IMR-90 (cell line): ENCODE measurements around the gene SH3BP2. TPM values are rescaled to one million over a fixed set of nuclear protein-coding genes. Genes with fewer than 3 reads are reported as not detected.

ENCODE experiments used
- ATAC-seq: fragments of 200-7000 bp; cut with Tn5 transposase; 2 replicates; pipeline ENCODE4 v1.9.1; 2020; ENCODE audit warnings: low read depth, mild to moderate bottlenecking, moderate library complexity
- BruUV-seq: library from RNA; stranded (reverse); fragments of 400-500 nt; replicated peaks from 2 replicates; lab custom pipeline; 2021; lab: Mats Ljungman, UMichigan
- CTCF ChIA-PET: fragments of 300-600 bp; formaldehyde crosslinking; extraction: SDS; loops from one replicate; lab custom pipeline; 2021; ENCODE audit warnings: antibody characterized with exemption; lab: Yijun Ruan, JAX
- POLR2A ChIA-PET: fragments of 300-600 bp; sonication (Branson Sonifier 250); formaldehyde crosslinking; loops from one replicate; lab custom pipeline; 2022; ENCODE audit warnings: antibody characterized with exemption; ENCODE audit not compliant: unreplicated experiment; lab: Charles Lee
- DNase-seq: peaks from one replicate; pipeline ENCODE4 v3.0.0; 2013
- H2AFZ ChIP-seq: replicated peaks from 2 replicates; pipeline ENCODE3; 2013; ENCODE audit warnings: low read length, mild to moderate bottlenecking; ENCODE audit not compliant: poor library complexity
- H2AK5ac ChIP-seq: 2 replicates; pipeline ENCODE4 v1.6.1; 2013; ENCODE audit warnings: low read depth, low read length, inconsistent platforms
- H2AK9ac ChIP-seq: replicated peaks from 2 replicates; pipeline ENCODE3; 2013; ENCODE audit warnings: mild to moderate bottlenecking, low read depth, low read length, moderate library complexity; ENCODE audit not compliant: poor library complexity
- H2BK120ac ChIP-seq: 2 replicates; pipeline ENCODE4 v1.6.1; 2013; ENCODE audit warnings: low read depth, low read length, inconsistent platforms
- H2BK15ac ChIP-seq: 3 replicates; pipeline ENCODE4 v1.6.1; 2013; ENCODE audit warnings: low read depth, low read length, inconsistent platforms
- H2BK20ac ChIP-seq: 2 replicates; pipeline ENCODE4 v1.6.1; 2013; ENCODE audit warnings: low read depth, mild to moderate bottlenecking, inconsistent platforms, low read length, moderate library complexity
- H2BK5ac ChIP-seq: 2 replicates; pipeline ENCODE4 v1.6.1; 2013; ENCODE audit warnings: mild to moderate bottlenecking, low read depth, low read length, inconsistent platforms; ENCODE audit not compliant: poor library complexity, severe bottlenecking
- H3K14ac ChIP-seq: replicated peaks from 2 replicates; pipeline ENCODE4 v1.6.1; 2013; ENCODE audit warnings: low read depth, low read length, inconsistent platforms
- H3K18ac ChIP-seq: 2 replicates; pipeline ENCODE4 v1.6.1; 2013; ENCODE audit warnings: low read depth, low read length, control low read depth
- H3K23ac ChIP-seq: 2 replicates; pipeline ENCODE4 v1.6.1; 2013; ENCODE audit warnings: low read depth, low read length, inconsistent platforms
- H3K27ac ChIP-seq: 2 replicates; pipeline ENCODE4 v1.5.1; 2013; ENCODE audit warnings: mild to moderate bottlenecking, control low read depth, low read length; ENCODE audit not compliant: insufficient read depth
- H3K27me3 ChIP-seq: 2 replicates; pipeline ENCODE4 v1.6.1; 2013; ENCODE audit warnings: low read length; ENCODE audit not compliant: control insufficient read depth, insufficient read depth
- H3K36me3 ChIP-seq: 2 replicates; pipeline ENCODE4 v1.6.1; 2013; ENCODE audit warnings: low read length, mixed read lengths; ENCODE audit not compliant: control insufficient read depth, insufficient read depth
- H3K4ac ChIP-seq: 2 replicates; pipeline ENCODE4 v1.6.1; 2013; ENCODE audit warnings: low read depth, low read length, inconsistent platforms
- H3K4me1 ChIP-seq: 2 replicates; pipeline ENCODE4 v1.6.1; 2013; ENCODE audit warnings: low read length, mixed read lengths; ENCODE audit not compliant: control insufficient read depth, insufficient read depth
- H3K4me2 ChIP-seq: 2 replicates; pipeline ENCODE4 v1.6.1; 2013; ENCODE audit warnings: low read depth, mild to moderate bottlenecking, control low read depth, low read length, moderate library complexity
- H3K4me3 ChIP-seq: 2 replicates; pipeline ENCODE4 v1.5.1; 2013; ENCODE audit warnings: low read depth, mild to moderate bottlenecking, control low read depth, low read length, moderate library complexity; ENCODE audit not compliant: insufficient read depth
- H3K56ac ChIP-seq: 2 replicates; pipeline ENCODE4 v1.6.1; 2013; ENCODE audit warnings: low read length, inconsistent platforms; ENCODE audit not compliant: insufficient read depth; ENCODE audit errors: extremely low read depth
- H3K79me1 ChIP-seq, 2 experiments: 2 replicates each; pipeline ENCODE4 v1.6.1; 2013; ENCODE audit warnings: low read length in 2 of 2, inconsistent platforms in 1 of 2, low read depth in 1 of 2
- H3K9ac ChIP-seq: 2 replicates; pipeline ENCODE4 v1.6.1; 2013; ENCODE audit warnings: low read depth, low read length, control low read depth
- H3K9me1 ChIP-seq: 2 replicates; pipeline ENCODE4 v1.6.1; 2013; ENCODE audit warnings: low read length, inconsistent platforms; ENCODE audit not compliant: insufficient read depth
- H3K9me3 ChIP-seq: 2 replicates; pipeline ENCODE4 v1.6.1; 2013; ENCODE audit warnings: low read length; ENCODE audit not compliant: control insufficient read depth, insufficient read depth
- H4K20me1 ChIP-seq: 2 replicates; pipeline ENCODE4 v1.6.1; 2013; ENCODE audit warnings: low read length, inconsistent platforms; ENCODE audit not compliant: insufficient read depth
- H4K5ac ChIP-seq: 2 replicates; pipeline ENCODE4 v1.6.1; 2013; ENCODE audit warnings: mild to moderate bottlenecking, low read depth, low read length, control low read depth
- H4K8ac ChIP-seq, 2 experiments: 2 replicates each; pipeline ENCODE4 v1.6.1; 2013; ENCODE audit warnings: low read depth in 2 of 2, low read length in 2 of 2, control low read depth in 1 of 2, inconsistent platforms in 1 of 2
- H4K91ac ChIP-seq: 2 replicates; pipeline ENCODE4 v1.6.1; 2013; ENCODE audit warnings: low read depth, low read length, inconsistent platforms; ENCODE audit not compliant: insufficient read depth
- BHLHE40 ChIP-seq: fragments of 150-350 bp; IDR thresholded peaks from 2 replicates; pipeline ENCODE4 v1.6.1; 2016; ENCODE audit warnings: mild to moderate bottlenecking, low read depth, low read length
- FOS ChIP-seq: fragments of 150-350 bp; IDR thresholded peaks from 2 replicates; pipeline ENCODE4 v1.6.1; 2016; ENCODE audit warnings: low read depth, low read length
- MAZ ChIP-seq: IDR thresholded peaks from 2 replicates; pipeline ENCODE4 v1.6.1; 2012; ENCODE audit warnings: low read depth, mild to moderate bottlenecking, low read length, improper control_type of control experiment, moderate library complexity, borderline replicate concordance
- NFE2L2 ChIP-seq: fragments of 150-350 bp; IDR thresholded peaks from 2 replicates; pipeline ENCODE4 v1.6.1; 2016; ENCODE audit warnings: low read depth, mild to moderate bottlenecking, low read length
- RCOR1 ChIP-seq: IDR thresholded peaks from 2 replicates; pipeline ENCODE4 v1.6.1; 2012; ENCODE audit warnings: mild to moderate bottlenecking, low read length, improper control_type of control experiment; ENCODE audit not compliant: insufficient replicate concordance
- SMC3 ChIP-seq: fragments of 150-350 bp; IDR thresholded peaks from 2 replicates; pipeline ENCODE4 v1.6.1; 2016; ENCODE audit warnings: low read depth, mild to moderate bottlenecking, antibody characterized with exemption, low read length, moderate library complexity
- USF2 ChIP-seq: fragments of 150-350 bp; IDR thresholded peaks from 2 replicates; pipeline ENCODE4 v1.6.1; 2017; ENCODE audit warnings: mild to moderate bottlenecking, antibody characterized with exemption, low read length, low read depth
- WGBS, 2 experiments: methylation state at CpG; one replicate each; pipeline versions ENCODE4 v1.1.5 to v1.1.7; 2013; ENCODE audit warnings: missing lambda C conversion rate in 2 of 2; ENCODE audit not compliant: insufficient read length in 1 of 2; ENCODE audit errors: extremely low coverage in 2 of 2; 5-methylcytosine and 5-hydroxymethylcytosine counted together
- dilution Hi-C: fragments of 300-500 bp; cut with HindIII; formaldehyde crosslinking; loops from one replicate; pipeline ENCODE4 v1.14.3; 2018; ENCODE audit warnings: low sequenced_read_pairs; ENCODE audit not compliant: unreplicated experiment
- in situ Hi-C: fragments of 300-500 bp; cut with MboI; formaldehyde crosslinking; loops from 3 replicates; pipeline ENCODE4 v1.14.3; 2019; ENCODE audit warnings: low sequenced_read_pairs, inconsistent platforms, mixed read lengths
- intact Hi-C: fragments of 100-400 bp; cut with micrococcal nuclease; formaldehyde crosslinking; loops from 2 replicates; pipeline ENCODE4 v1.10.0; 2022
- polyA plus RNA-seq, 3 experiments: library from polyadenylated mRNA; depleted of rRNA; stranded (reverse); fragments of >200 nt; gene quantifications; 2 replicates each; pipeline ENCODE4 v1.2.3, GENCODE V29; 2012; ENCODE audit warnings: low replicate concordance in 1 of 3
- total RNA-seq: library from RNA; depleted of rRNA; stranded (reverse); fragments of >200 nt; gene quantifications from 2 replicates; pipeline ENCODE4 v1.2.3, GENCODE V29; 2012

The SH3BP2 gene
- total and polyA plus RNA-seq, 2 of the 4 experiments (the other 2 are of a cell fraction): 9.0 to 37.2 TPM

- ChIA-PET POLR2A (no interaction called here), CTCF (no interaction called here)
- dilution Hi-C loops (no loop called here), in situ Hi-C loops (no loop called here), intact Hi-C loops (no loop called here)
- Histone ChIP-seq H2BK20ac (no peak overlapping the region), H2AK5ac (no peak overlapping the region), H3K27me3 (no peaks in the 10 kb centered on the region), H3K4me2 (no peak overlapping the region; the same call in 1 of the 2 replicates), H3K18ac (no peak overlapping the region), H3K79me1 (peaks cover 18 to 76% of the 10 kb centered on the region in 2 experiments), H4K5ac (no peak overlapping the region), H3K4me1 (peaks cover 27% of the 10 kb centered on the region), H4K91ac (no peak overlapping the region), H3K4ac (no peak overlapping the region), H3K9me3 (no peaks in the 10 kb centered on the region), H3K4me3 (no peak overlapping the region), H3K9me1 (peaks cover 26% of the 10 kb centered on the region), H3K23ac (peak overlapping the region; percentile 13; the same call in 1 of the 2 replicates), H3K56ac (no peak overlapping the region), H2BK5ac (no peak overlapping the region), H3K27ac (no peak overlapping the region), H3K9ac (no peak overlapping the region), H2BK15ac (no peak overlapping the region), H4K8ac (no peak overlapping the region), H3K36me3 (peaks cover 2% of the 10 kb centered on the region; the same call in 1 of the 2 replicates), H2AK9ac (no peak overlapping the region), H3K14ac (0 out of 2 replicates have a peak overlapping the region, but pooled peaks have one; percentile 20), H2BK120ac (no peak overlapping the region), H2AFZ (no peak overlapping the region), H4K20me1 (peaks cover 73% of the 10 kb centered on the region)
- ATAC-seq (no peak), DNase-seq (no peak)
- TF ChIP-seq RCOR1: no peak
- no peak for TF ChIP-seq MAZ
- TF ChIP-seq USF2: no peak
- no peak for TF ChIP-seq FOS
- no peak for TF ChIP-seq BHLHE40
- TF ChIP-seq SMC3: no peak
- no peak for TF ChIP-seq NFE2L2
- no TSS peak for BruUV-seq
- WGBS, 2 experiments: no CpG with 5 or more reads among the region's 6 CpGs
Measured at GRCh38 chr4:2869659-2870058, 76.8 kb downstream of the SH3BP2 start.
